HG02852 (cell line): Measurements from ENCODE around the gene NEU3.

Source experiments
- ATAC-seq: cut with Tn5 transposase; IDR thresholded peaks from one replicate; pipeline ENCODE4 v1.9.1; 2021; ENCODE audit warnings: mild to moderate bottlenecking, moderate library complexity; ENCODE audit not compliant: unreplicated experiment

NEU3 gene

GRCh38 chr11:75056814-75057213, 68.1 kb downstream of the NEU3 start:
- ATAC-seq, result no peak

GRCh38 chr11:75059299-75059698, 70.6 kb downstream of the NEU3 start:
- no peak for ATAC-seq

- no peak for ATAC-seq
These were observed 75.1 kb downstream of the NEU3 start for GRCh38 chr11:75063741-75064314.

GRCh38 chr11:75066061-75066460, 77.3 kb downstream of the NEU3 start:
- ATAC-seq, result no peak
